NCI-H1417 (cell line): ENCODE measurements around the gene C1QTNF5.

Experiments used
- DNase-seq, 3 experiments: peaks; one replicate each; lab custom pipeline; 2025; lab: John Stamatoyannopoulos, UW

Gene C1QTNF5

DNA sequence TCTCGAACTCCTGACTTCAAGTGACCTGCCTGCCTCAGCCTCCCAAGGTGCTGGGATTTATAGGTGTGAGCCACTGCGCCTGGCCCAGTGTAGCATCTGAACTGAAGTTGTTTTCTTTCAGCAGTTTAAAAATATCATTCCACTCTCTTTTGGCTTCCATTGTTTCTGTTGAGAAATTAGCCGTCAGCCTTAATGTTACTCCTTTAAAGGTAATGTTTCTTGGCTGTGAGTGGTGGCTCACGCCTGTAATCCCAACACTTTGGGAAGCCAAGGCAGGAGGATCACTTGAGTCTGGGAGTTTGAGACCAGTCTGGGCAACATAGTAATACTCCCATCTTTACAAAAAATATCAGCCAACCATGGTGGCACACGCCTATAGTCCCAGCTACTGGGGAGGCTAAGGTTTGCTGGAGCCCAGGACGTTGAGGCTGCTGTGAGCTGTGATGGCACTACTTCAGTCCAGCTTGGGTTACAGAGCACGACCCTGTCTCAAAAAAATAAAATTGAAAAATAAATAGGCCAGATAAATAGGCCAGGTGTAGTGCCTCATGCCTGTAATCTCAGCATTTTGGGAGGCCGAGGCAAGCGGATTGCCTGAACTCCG is 49.7 kb downstream of the C1QTNF5 start:
- DNase-seq = no peak
